Fibroblast of skin of scalp (primary cell): Measurements from ENCODE around the gene SOAT2.
"Not testable (repeated sequence)": the region's sequence is repeated elsewhere in the genome, so short reads cannot be mapped to it uniquely, and the experiment has no call there.

ENCODE experiments used
- DNase-seq: peaks from one replicate; pipeline ENCODE4 v3.0.0-alpha.2; 2013

Gene SOAT2

DNA sequence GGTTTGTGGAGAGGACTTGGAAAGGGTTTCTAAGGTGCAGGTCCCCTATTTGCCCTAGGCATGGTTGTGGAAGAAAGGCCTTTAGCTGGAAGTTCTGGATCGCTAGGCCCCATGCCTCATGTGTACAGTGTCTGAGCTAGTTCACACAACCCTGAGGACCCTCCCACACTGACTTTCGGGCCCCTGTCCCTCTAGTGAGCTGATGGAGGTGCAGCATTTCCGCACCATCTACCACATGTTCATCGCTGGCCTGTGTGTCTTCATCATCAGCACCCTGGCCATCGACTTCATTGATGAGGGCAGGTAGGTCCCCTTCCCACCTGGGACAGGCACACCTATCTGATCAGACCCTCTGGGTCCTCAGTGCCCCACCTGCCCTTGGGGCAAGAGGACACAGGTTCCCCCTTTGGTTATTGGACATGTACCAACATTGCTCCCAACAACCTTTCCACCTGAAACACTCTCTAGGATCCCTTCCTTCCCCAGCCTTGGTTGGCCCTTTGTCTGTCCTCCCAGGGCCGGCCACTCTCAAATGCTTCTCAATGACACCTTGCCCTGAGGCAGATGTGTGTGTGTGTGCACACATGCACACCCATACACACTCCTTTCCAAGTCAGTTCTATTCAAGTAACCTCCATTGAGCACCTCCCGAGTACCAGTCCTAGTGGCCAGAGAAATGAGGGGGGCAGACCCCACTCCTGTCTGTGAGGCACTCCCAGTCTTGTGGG is 2.6 kb downstream of the SOAT2 start:
- DNase-seq: no peak

DNA sequence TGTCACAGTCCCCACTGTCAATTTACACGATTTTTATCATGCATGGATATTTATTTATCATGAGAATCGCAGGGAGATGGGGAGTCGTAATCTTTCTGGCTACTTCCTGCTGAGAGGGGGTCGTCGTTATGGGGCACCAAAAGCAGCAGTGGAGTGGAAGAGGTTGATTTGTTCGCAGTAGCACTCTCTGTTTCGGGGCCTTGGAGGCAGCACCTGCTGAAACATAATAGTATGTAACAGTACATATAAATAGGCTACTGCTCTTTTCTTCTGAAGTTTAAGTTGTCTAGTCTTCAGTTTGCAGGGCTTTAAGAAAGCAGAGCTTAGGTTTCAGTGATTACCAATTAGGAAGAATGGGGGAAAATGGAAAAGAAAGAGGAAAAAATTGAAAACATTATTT is 3.8 kb downstream of the SOAT2 start:
- DNase-seq: no peak

DNA sequence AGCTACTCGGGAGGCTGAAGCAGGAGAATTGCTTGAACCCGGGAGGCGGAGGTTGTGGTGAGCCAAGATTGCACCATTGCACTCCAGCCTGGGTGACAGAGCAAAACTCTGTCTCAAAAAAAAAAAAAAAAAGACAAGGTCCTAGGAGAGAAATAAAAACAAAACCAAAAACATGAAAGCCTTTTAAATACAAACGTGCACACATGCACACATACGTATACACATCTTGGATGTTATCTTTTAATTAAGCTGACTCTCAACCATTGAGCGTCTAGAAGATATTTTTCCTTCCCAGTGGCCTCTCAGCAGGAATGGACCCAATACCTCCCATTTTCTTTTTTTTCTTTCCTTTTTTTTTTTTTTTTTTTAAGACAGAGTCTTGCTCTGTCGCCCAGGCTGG is 9.1 kb downstream of the SOAT2 start:
- not testable (repeated sequence) for DNase-seq

DNA sequence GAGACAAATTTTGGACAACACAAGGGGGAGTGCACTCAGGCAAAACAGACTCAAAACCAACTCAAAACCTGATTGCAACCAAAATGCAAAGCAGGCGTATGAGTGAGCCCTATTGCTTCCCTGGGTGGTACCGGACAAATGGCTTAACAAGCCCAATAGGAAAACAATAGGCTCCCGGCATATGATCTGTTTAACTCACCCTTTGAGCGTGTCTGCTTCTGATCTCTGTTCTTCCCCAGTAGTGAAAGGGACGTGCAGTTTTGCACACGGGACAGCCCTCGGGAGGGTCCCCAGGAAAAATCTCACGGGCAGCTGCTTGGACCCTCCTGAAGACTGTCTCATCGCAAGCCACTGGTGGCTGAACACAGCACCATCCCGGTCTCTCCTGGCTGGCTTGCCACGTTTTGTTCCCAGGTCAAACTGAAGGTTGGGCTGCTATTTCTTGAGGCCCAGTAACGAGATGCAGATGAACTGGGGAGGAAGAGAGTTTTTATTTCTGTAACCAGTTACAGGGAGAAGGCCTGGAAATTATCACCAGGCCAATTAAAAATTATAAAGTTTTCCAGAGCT is 9.9 kb downstream of the SOAT2 start:
- no peak for DNase-seq

DNA sequence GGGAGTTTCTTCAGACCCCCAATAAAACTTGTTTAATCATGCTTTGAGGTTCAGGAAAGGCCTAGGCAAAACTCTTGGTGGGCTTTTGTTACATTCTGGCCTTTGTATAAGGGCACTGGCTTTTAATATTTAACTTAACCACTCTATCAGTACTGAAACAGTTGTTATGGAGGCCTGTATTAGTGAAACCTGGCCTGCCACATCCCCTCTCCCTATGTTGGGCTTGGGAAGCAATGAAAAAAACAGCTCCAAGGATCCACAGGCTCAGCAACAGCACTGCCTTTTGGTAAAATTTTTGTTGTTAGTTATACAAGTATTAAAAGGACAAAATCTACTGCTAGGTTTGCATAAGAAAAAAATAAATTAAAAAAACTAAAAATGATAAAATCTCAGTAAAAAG is 10.7 kb downstream of the SOAT2 start:
- DNase-seq: no peak

DNA sequence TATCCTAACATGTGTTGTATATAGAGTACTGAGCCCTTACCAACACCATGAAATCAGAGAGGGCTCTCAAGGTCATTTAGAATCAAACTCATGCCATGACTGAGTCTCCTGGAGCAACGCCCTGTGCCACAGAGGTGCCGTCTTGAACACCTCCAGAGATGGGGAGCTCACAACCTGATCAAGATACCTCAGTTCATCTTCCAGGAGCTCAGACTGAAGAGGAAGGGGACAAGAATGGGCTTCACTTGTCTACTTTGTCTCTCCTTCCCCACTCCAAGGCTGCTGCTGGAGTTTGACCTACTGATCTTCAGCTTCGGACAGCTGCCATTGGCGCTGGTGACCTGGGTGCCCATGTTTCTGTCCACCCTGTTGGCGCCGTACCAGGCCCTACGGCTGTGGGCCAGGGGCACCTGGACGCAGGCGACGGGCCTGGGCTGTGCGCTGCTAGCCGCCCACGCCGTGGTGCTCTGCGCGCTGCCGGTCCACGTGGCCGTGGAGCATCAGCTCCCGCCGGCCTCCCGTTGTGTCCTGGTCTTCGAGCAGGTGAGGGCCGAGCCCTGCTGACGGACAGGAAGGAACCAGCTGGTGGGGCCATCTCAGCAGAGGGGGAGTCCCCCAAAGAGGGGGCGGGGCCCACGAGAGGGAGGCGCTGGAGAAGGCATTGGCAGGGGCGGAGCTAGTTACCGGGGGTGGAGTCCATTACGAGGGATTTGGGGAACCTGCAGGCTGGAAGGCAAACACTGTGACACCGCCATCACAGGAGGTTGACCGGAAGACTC is 12.0 kb downstream of the SOAT2 start:
- no peak for DNase-seq

DNA sequence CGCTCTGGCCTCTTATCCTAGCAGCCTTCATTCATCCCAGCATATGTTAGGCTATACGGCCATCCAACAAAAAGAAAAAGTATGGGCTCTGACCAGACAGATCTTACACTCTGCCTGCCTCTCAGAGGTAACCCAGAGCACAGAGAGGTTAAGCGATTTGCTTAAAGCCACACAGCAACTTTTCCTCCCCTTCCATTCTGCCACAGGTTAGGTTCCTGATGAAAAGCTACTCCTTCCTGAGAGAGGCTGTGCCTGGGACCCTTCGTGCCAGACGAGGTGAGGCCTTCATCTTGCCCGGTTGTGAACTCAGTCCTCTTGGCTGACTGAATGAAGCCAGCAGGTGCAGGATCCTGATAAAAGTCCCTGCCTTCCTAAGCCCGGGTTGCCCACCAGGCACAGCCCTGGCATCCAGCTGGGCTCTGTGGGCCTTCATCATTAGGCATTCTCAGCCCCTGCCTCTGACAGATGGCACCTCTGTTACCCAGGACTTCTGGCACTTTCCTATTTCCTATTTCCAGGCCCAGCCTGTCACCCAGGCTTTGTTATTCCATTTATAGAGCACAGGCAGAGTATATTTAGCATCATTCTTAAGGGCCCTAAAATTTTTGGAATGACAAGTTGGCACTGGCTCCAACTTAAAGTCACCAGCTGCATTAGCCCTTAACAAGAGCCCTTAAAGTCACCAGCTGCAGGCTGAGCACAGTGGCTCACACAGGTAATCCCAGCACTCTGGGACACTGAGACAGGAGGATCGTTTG is 12.8 kb downstream of the SOAT2 start:
- no peak for DNase-seq

DNA sequence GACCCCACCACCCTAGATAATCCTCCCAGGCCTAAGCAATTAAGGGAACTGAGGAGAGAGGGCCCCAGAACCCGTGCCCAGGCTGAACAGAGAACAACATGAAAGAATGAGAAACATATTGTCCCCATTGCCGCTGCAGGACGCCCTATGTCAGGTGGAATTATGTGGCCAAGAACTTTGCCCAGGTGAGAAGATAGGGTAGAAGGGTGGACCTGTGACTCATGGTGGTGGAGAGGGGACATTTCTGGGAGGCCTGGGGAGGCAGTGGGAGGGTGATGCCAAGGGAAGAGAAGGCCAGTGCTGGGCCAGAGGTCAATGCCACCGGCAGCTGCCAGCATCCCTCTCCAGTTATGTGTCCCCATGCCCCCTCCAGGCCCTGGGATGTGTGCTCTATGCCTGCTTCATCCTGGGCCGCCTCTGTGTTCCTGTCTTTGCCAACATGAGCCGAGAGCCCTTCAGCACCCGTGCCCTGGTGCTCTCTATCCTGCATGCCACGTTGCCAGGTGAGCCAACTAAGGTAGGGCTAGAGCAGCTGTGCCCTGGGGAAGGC is 15.5 kb downstream of the SOAT2 start:
- DNase-seq: no peak

DNA sequence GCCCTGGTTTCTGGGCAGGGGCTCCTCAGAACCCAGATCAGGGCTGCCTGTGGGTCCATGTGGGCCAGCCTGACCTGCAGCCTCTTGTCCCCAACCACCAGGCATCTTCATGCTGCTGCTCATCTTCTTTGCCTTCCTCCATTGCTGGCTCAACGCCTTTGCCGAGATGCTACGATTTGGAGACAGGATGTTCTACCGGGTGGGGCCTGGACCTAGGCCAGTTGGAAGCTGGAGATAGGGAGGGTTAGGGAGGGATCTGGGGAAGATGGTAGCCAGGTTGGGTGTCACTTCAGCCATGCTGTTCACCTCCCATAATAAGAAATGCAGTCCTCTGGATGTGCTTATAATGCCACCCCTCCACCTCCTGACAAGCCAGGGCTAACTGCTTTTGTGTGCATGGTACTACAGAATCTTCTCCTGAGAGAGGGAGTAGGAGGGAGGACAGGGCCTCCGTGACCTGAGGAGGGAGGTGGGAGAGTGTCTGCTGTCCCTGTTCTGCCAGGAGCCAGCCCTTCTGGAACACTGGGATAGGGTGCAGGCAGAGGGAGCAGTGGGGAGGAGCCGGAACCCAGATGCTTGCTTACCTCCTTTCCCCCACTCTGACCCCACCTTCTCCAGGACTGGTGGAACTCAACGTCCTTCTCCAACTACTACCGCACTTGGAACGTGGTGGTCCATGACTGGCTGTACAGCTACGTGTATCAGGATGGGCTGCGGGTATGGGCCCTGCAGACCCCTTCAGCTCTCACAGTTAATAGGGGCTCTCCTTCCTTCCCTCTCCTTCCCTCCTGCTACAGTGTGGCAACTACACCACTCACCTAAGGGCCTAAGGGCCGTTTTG is 17.6 kb downstream of the SOAT2 start:
- no peak for DNase-seq

DNA sequence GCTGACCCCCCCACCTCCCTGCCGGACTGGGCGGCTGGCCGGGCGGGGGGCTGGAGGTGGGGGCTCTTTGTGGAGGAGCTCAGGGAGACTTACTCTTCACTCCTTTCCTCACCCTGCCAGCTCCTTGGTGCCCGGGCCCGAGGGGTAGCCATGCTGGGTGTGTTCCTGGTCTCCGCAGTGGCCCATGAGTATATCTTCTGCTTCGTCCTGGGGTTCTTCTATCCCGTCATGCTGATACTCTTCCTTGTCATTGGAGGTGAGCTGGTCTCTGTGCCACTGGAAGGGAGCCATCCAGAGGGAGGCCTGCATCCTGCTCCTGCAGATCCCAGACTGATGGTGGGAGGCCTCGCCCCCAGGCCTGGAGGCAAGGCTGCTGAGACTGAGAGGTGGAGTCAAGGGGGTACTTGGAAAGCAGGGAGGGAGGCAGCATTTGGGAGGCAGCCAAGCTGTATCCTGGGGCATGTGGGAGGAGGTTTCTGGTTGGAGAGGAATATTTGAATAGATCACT is 19.7 kb downstream of the SOAT2 start:
- peak; percentile 60 for DNase-seq

DNA sequence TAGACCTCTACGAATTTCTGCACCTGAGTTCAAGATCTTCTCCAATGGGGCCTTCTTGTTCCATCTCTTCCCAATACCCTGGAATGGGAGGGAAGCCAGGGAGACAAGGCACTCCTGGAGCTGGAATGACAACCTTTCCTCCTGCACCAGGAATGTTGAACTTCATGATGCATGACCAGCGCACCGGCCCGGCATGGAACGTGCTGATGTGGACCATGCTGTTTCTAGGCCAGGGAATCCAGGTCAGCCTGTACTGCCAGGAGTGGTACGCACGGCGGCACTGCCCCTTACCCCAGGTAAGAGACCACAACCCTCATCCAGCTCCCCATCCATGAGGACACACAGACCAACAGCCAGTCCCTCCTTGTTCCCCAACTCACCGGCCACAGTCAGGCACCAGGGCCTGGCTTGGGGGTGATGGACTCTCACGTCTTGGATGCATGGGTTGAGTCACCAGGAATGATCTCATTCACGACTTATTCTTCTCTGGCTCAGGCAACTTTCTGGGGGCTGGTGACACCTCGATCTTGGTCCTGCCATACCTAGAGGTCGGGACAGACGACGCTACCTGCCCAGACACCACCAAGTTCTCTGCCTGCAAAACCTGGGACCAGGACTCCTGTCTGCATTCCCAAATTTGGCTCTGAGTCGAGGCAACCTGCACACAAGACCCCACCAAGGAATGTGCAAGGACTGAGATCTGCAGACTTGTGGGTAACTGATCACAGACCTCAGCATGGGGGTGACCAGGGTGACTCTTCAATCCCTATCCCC is 20.5 kb downstream of the SOAT2 start:
- DNase-seq: peak; percentile 45

DNA sequence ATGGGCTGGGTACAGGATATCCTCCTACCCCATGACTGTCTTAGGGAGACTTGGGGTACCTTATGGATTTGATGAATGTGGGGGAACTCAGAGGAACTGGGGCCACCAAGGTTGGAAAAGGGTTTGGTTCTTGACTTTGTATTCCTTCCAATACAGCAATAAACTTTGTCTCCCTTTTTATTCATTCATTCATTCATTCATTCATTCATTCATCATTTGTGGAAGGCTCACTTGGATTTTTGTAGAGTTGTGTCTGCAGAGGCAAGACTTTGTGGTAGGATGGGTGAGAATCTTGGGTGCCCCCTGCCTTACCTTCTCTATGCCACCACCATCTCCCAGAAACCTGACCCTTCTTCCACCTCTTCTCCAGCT is 21.1 kb downstream of the SOAT2 start:
- no peak for DNase-seq

DNA sequence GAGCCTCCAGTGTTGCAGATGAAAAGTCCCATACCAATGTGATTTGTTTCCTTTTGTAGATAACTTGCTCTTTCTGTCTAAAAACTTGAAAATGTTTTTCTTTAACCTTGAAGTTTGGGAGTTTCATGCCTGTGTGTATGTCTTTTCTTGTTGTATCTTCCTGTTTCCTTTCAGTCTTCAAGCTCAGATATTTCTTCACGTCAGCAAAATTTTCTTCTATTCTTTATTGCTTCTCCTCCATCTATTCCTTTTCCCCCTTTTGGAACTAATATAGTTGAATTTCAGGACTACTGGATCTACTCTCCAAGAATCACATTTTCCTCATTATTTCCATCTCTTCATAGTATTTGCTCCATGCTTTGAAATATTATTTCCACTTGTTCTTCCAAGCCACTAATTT is 23.9 kb downstream of the SOAT2 start:
- DNase-seq: no peak

DNA sequence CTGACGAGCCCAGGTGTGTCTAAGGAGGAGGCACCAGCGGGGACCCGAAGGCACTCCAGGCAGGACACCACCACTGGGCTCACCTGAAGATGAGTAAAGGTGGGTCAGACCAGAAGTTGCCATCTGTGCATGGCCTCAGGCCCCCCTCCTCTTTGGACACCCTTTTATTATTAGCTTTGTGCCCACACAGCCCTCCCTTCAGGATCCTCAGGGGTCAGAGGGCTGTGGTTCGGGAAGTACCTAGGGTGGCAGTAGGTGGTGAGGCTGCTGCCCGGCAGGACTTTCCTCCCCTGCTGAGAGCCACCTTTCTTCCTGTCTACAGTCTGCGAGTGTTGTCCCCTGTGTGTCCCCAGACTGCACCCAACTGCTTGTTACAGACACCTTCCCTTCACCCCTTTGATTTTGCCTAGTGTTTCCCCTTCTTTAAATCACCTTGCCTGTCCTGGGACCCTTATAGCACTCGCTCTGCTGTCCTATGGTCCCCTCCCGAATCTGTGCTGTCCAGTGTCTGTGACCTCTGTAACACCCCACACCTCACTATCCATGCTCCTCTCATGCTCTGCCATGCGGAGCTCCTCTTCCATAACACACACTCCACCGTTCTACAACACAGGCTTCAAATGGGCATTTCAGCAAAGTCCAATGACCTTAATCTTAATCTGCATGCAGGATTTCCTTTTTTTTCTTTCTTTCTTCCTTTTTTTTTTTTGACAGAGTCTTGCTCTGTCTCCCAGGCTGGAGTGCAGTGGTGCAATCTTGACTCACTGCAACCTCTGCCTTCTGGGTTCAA is 25.7 kb downstream of the SOAT2 start:
- DNase-seq: no peak

DNA sequence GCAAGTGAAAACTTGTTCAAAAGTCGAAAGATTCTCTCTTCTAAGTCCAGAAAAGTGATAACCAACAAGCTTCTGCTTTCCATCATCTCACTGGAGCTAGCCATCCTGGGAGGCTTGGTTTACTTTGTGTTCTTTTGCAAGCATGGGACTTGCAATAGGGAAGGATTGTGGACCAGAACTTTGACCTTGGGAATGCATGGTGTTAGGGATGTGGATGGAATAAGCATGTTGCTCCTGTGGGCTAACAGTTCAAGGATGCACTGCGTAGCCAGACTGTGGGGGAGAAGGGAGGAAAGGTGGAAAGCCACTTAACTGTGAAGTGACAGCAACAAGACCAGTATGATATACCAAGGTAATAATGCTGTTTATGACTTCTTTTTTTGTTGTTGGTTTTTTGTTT is 28.6 kb downstream of the SOAT2 start:
- DNase-seq: no peak

DNA sequence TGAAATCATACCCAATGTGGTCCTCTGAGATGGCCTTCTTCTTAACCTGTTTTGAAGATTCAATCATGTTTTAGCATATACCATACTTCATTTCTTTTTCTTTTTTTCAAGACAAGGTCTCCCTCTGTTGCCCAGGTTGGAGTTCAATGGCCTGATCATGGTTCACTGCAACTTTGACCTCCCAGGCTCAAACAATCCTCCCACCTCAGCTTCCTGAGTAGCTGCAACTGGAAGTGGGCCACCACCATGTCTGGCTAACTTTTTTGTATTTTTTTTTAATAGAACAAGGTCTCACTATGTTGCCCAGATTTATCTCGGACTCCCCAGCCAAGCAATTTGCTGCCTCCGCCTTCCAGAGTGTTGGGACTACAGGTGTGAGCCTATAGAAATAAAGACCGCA is 30.4 kb downstream of the SOAT2 start:
- no peak for DNase-seq

DNA sequence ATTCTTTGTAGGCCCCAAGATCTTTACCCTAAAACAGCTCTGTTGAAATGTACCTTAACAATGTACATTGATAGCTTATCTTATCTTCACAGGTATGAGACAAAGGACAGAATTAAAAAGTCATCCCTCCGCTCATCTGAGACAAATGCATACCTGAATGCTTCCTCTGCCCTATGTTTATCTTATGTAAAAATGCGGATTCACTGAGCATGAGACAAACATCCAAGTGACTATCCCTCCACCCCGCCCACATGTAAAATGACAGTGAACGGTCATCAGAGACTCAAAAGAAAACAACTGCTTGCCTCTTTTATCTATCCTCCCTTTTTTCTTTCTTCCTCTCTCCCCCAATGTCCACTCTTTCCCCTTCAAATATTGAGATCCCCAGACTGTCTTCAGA is 40.1 kb downstream of the SOAT2 start:
- DNase-seq: no peak

DNA sequence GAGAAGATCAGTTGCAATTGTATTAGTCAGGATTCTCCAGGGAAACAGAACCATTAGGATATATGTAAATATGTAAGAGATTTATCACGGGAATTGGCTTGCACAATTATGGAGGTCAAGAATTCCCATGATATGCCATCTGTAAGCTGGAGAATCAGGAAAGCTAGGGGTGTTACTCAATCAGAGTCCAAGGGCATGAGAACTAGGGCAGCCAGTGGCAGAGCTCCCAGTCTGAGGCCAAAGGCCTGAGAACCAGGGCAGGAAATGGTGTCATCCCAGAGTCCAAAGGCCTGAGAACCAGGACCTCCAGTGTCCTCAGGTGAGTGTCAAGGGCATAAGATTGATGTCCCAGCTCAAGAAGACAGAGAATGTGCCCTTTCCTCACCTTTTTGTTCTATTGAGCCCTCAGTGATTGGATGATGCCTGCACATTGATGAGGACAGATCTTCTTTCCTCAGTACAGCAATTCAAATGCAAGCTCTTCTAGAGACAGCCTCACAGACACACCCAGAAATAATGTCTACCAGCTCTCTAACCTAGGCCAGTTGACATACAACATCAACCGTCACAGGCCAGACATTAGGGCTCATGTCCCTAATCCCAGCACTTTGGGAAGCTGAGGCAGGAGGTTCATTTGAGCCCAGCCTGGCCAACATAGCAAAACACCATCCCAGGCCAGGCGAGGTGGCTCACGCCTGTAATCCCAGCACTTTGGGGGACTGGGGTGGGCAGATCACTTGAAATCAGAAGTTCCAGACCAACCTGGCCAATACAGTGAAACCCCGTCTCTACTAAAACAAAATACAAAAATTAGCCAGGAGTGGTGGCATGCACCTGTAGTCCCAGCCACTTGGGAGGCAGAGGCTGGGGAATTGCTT is 42.3 kb downstream of the SOAT2 start:
- peak; percentile 27 for DNase-seq

DNA sequence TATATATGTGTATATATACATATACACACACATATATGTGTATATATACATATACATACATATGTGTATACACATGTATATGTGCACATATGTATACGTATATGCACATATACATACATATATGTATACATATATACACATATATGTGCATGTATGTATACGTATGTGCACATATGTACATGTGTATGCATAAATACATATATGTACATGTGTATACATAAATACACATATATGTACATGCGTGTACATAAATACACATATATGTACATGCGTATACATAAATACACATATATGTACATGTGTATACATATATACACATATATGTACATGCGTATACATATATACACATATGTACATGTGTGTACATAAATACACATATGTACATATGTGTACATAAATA is 43.9 kb downstream of the SOAT2 start:
- DNase-seq: no peak
